B cell (primary cell): ENCODE results near the gene DIS3L2.

ENCODE experiments used
- CTCF ChIP-seq: fragments of 200-600 bp; IDR thresholded peaks from one replicate; pipeline ENCODE4 v1.8.0; 2022; ENCODE audit warnings: antibody characterized with exemption, mild to moderate bottlenecking
- EZH2 ChIP-seq: IDR thresholded peaks from 2 replicates; pipeline ENCODE4 v1.6.1; 2012; ENCODE audit warnings: borderline replicate concordance, low read depth, mild to moderate bottlenecking, moderate library complexity, low read length; ENCODE audit not compliant: insufficient read depth, poor library complexity, severe bottlenecking

DNA sequence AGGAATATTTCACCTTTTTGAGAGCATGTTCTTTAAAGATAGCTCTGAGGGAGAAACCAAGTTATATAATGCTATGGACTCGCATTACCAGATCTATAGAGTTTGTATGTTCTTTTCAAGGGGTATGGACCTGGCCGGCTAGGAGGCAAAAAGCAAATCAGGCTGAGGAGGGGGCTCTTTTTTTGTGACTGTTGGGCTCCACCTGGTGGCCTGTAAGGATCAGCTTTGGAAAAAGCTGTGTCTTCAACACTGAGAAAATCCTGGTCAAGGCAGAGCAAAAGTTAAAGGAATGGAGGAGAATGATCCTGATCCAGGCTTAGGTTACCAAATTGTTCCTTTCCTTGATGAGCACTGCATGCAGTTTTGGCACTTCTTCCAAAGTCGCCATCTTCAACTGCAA lies 180.5 kb downstream of the DIS3L2 start:
- TF ChIP-seq CTCF = peak; percentile 48
- TF ChIP-seq EZH2 = no peak
